ENCODE results near the gene UBAP2.

UBAP2 gene

GRCh38 chr9:33878691-33879366, 169.9 kb downstream of the UBAP2 start:
- DNase-seq (ENCODE audit: low read depth in 2 of 2), result no peak

DNA sequence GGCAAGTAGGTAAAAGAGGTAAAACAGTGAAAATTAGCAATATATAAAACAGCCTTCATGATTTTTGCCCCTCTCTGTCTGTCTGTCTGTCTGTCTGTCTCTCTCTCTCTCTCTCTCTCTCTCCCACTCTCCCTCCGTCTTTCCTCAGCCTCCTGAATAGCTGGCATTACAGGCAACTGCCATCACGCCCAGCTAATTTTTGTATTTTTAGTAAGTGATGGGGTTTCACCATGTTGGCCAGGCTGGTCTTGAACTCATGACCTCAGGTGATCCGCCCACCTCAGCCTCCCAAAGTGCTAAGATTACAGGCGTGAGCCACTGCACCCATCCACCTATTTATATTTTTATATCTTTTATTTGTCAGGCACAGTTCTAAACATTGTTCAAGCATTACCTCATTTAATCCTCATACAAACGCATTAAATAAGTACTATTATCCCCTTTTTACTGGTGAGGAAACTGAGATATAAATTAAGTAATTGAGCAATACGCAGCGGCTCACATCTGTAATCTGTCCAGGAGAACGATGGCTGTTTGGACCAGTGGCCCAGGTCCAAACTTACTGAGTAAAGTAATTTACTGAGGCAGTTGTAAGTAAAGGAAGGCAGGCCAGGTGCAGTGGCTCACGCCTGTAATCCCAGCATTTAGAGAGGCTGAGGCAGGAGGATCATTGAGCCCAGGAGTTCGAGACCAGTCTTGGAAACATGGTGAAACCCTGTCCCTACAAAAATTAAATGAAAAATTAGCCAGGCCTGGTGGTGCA, 170.8 kb downstream of the UBAP2 start:
- no peak for DNase-seq (ENCODE audit: low read depth in 2 of 2)
